ENCODE data around the gene PTPRC. TPM values are rescaled to one million over a fixed set of nuclear protein-coding genes. Genes with fewer than 3 reads are reported as not detected.

The PTPRC gene
- total RNA-seq, 1 experiment from 2014 or later, result 0.11 TPM

GRCh38 chr1:198630863-198631262 is 8.0 kb upstream of the PTPRC start:
- CTCF ChIA-PET, result no interaction called here
- no peaks in the 10 kb centered on the region for H3K9me3 ChIP-seq (ENCODE audit: low read length)
- H3K4me2 ChIP-seq (ENCODE audit: low read length), result no peak overlapping the region
- TF ChIP-seq EZH2 (IDR thresholded peaks at IDR 0.05; ENCODE audit: low read length, unreplicated experiment) (no peak), CTCF (conservative IDR thresholded peaks at IDR 0.05; ENCODE audit: low read depth, low read length) (no peak)
- POLR2A ChIA-PET (ENCODE audit: unreplicated experiment), result no interaction called here
- no peaks in the 10 kb centered on the region for H3K79me2 ChIP-seq (ENCODE audit: low read length)
- ATAC-seq (no peak), DNase-seq (no peak)
- H4K20me1 ChIP-seq (ENCODE audit: low read length), result no peaks in the 10 kb centered on the region
- H3K27me3 ChIP-seq (ENCODE audit: low read length), result no peaks in the 10 kb centered on the region
- no peak overlapping the region for H3K4me3 ChIP-seq (ENCODE audit: low read length)
- H3K9ac ChIP-seq (ENCODE audit: low read length), result no peak overlapping the region
- no peak overlapping the region for H3K27ac ChIP-seq (ENCODE audit: low read length)
- no peaks in the 10 kb centered on the region for H3K9me2 ChIP-seq (replicated peaks; ENCODE audit: low read length)
- BruUV-seq (replicated peaks), result no TSS peak
- intact Hi-C loops (cut with micrococcal nuclease), result no loop called here
- no peaks in the 10 kb centered on the region for H3K4me1 ChIP-seq (ENCODE audit: insufficient read depth, low read length)
- no peak overlapping the region for H2AFZ ChIP-seq (ENCODE audit: low read length)
- H3K36me3 ChIP-seq (ENCODE audit: low read depth, low read length), result no peaks in the 10 kb centered on the region
- H3F3A ChIP-seq (ENCODE audit: low read length, unreplicated experiment), result no peaks in the 10 kb centered on the region

GRCh38 chr1:198631292-198631691 is 7.5 kb upstream of the PTPRC start:
- no peaks in the 10 kb centered on the region for H3F3A ChIP-seq (ENCODE audit: low read length, unreplicated experiment)
- no peaks in the 10 kb centered on the region for H4K20me1 ChIP-seq (ENCODE audit: low read length)

GRCh38 chr1:198632007-198632406 is 6.8 kb upstream of the PTPRC start:
- ChIA-PET CTCF (no interaction called here), POLR2A (ENCODE audit: unreplicated experiment) (no interaction called here)
- TF ChIP-seq EZH2phosphoT487 (IDR thresholded peaks at IDR 0.05; ENCODE audit: borderline replicate concordance, low read length) (no peak), CTCF (conservative IDR thresholded peaks at IDR 0.05; ENCODE audit: low read depth, low read length) (no peak), EZH2 (IDR thresholded peaks at IDR 0.05; ENCODE audit: low read length, unreplicated experiment) (no peak)
- Histone ChIP-seq H3K36me3 (ENCODE audit: low read depth, low read length) (no peaks in the 10 kb centered on the region), H3F3A (ENCODE audit: low read length, unreplicated experiment) (no peaks in the 10 kb centered on the region), H4K20me1 (ENCODE audit: low read length) (no peaks in the 10 kb centered on the region), H3K27ac (ENCODE audit: low read length) (no peak overlapping the region), H3K9ac (ENCODE audit: low read length) (no peak overlapping the region), H3K27me3 (ENCODE audit: low read length) (no peaks in the 10 kb centered on the region), H3K9me2 (replicated peaks; ENCODE audit: low read length) (no peaks in the 10 kb centered on the region), H3K79me2 (ENCODE audit: low read length) (no peaks in the 10 kb centered on the region), H3K4me2 (ENCODE audit: low read length) (no peak overlapping the region), H3K9me3 (ENCODE audit: low read length) (no peaks in the 10 kb centered on the region), H2AFZ (ENCODE audit: low read length) (no peak overlapping the region), H3K4me1 (ENCODE audit: insufficient read depth, low read length) (no peaks in the 10 kb centered on the region), H3K4me3 (ENCODE audit: low read length) (no peak overlapping the region)
- DNase-seq (no peak), ATAC-seq (no peak)
- intact Hi-C loops (cut with micrococcal nuclease), result no loop called here
- BruUV-seq (replicated peaks), result no TSS peak

More at GRCh38 chr1:198631292-198631691, 7.5 kb upstream of the PTPRC start:
- TF ChIP-seq CTCF (conservative IDR thresholded peaks at IDR 0.05; ENCODE audit: low read depth, low read length) (no peak), EZH2phosphoT487 (IDR thresholded peaks at IDR 0.05; ENCODE audit: borderline replicate concordance, low read length) (no peak), EZH2 (IDR thresholded peaks at IDR 0.05; ENCODE audit: low read length, unreplicated experiment) (no peak)
- Histone ChIP-seq H3K36me3 (ENCODE audit: low read depth, low read length) (no peaks in the 10 kb centered on the region), H3K4me1 (ENCODE audit: insufficient read depth, low read length) (no peaks in the 10 kb centered on the region), H3K27me3 (ENCODE audit: low read length) (no peaks in the 10 kb centered on the region), H3K9me3 (ENCODE audit: low read length) (no peaks in the 10 kb centered on the region), H3K9ac (ENCODE audit: low read length) (no peak overlapping the region), H3K4me3 (ENCODE audit: low read length) (no peak overlapping the region), H2AFZ (ENCODE audit: low read length) (no peak overlapping the region), H3K9me2 (replicated peaks; ENCODE audit: low read length) (no peaks in the 10 kb centered on the region), H3K27ac (ENCODE audit: low read length) (no peak overlapping the region), H3K4me2 (ENCODE audit: low read length) (no peak overlapping the region), H3K79me2 (ENCODE audit: low read length) (no peaks in the 10 kb centered on the region)
- ChIA-PET CTCF (no interaction called here), POLR2A (ENCODE audit: unreplicated experiment) (no interaction called here)
- BruUV-seq (replicated peaks), result no TSS peak
- ATAC-seq (no peak), DNase-seq (no peak)
- intact Hi-C loops (cut with micrococcal nuclease), result no loop called here
